ENCODE measurements around the gene RNF130. TPM values are rescaled to one million over a fixed set of nuclear protein-coding genes. Genes with fewer than 3 reads are reported as not detected.

The RNF130 gene
- total RNA-seq, 1 donor from 2014 or later = 10.0 TPM

DNA sequence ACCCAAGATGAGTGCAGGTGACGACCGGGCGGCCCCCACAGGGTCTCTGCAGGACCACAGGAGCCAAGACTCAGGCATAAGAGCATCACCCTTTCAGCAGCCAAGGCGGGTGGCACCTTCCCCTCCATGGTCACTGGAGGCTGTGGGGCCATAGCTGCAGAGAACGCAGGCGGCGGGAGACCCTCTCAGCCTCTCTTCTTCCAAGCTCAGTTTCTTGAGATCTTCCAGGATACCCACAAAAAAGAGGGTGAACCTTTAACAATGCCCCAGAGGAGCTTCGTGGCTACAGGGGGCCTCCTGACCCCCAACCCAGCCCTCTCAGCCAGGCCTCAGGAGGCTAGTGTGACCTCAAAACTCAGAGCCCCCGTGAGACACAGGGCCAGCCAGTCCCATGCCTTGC, 158.1 kb downstream of the RNF130 start:
- no peaks in the 10 kb centered on the region for H3K36me3 Mint-ChIP-seq (ENCODE audit: low read depth)
- H3K4me3 Mint-ChIP-seq (ENCODE audit: low read depth) = no peak overlapping the region
- no peaks in the 10 kb centered on the region for H3K9me3 Mint-ChIP-seq
- no peak for DNase-seq (ENCODE audit: low spot score)
- intact Hi-C loops (cut with micrococcal nuclease) = no loop called here
- H3K27me3 Mint-ChIP-seq (ENCODE audit: low read depth) = no peaks in the 10 kb centered on the region
- no peak overlapping the region for H3K27ac Mint-ChIP-seq
- H3K4me1 Mint-ChIP-seq (ENCODE audit: low read depth) = no peaks in the 10 kb centered on the region

- Mint-ChIP-seq H3K4me1 (ENCODE audit: low read depth) (peaks cover under 1% of the 10 kb centered on the region), H3K27me3 (ENCODE audit: low read depth) (no peaks in the 10 kb centered on the region), H3K27ac (no peak overlapping the region), H3K36me3 (ENCODE audit: low read depth) (no peaks in the 10 kb centered on the region), H3K9me3 (no peaks in the 10 kb centered on the region), H3K4me3 (ENCODE audit: low read depth) (no peak overlapping the region)
- intact Hi-C loops (cut with micrococcal nuclease) = no loop called here
- no peak for DNase-seq (ENCODE audit: low spot score)
These were observed 158.6 kb downstream of the RNF130 start for GRCh38 chr5:179912951-179913350.

DNA sequence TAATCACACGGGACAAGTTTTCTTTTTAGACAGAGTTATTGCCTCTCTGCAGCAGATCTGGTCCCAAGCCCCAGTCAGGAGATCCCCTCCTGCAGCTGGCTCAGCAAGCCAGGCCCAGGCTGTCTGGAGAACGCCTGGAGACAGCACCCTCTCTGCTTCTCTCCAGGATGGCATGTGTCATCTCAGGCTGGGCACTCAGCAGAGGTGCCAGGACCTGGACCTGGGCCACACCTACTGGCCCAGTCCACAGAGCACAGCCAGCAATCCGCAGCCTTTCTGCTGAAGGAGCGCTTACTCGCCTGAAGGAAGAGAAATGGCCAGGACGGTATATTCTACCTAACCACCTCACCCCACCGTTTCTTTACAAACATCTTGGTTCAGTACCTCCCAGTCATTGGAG, 159.2 kb downstream of the RNF130 start:
- intact Hi-C loops (cut with micrococcal nuclease) = no loop called here
- Mint-ChIP-seq H3K27me3 (ENCODE audit: low read depth) (no peaks in the 10 kb centered on the region), H3K36me3 (ENCODE audit: low read depth) (no peaks in the 10 kb centered on the region), H3K27ac (no peak overlapping the region), H3K4me3 (ENCODE audit: low read depth) (no peak overlapping the region), H3K4me1 (ENCODE audit: low read depth) (peaks cover 2% of the 10 kb centered on the region), H3K9me3 (no peaks in the 10 kb centered on the region)
- DNase-seq (ENCODE audit: low spot score) = no peak

DNA sequence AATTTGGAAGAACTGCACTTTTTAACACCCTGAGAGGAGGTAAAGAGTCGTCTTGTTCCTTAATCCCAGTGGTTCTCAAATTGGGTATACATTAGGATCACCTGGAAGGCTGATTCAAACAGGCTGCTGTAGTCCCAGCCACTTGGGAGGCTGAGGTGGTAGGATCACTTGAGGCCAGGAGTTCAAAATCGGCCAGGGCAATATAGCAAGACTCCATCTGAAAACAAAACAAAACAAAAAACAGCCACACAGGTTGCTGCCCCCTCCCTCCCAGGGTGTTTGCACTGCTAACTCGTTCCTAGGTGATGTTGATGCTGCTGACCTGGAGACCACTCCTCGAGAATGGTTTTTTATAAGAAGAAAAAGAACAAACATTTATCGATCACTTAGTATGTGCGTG, 162.3 kb downstream of the RNF130 start:
- H3K9me3 Mint-ChIP-seq = no peaks in the 10 kb centered on the region
- peaks cover 10% of the 10 kb centered on the region for H3K4me1 Mint-ChIP-seq (ENCODE audit: low read depth)
- no peak overlapping the region for H3K4me3 Mint-ChIP-seq (ENCODE audit: low read depth)
- intact Hi-C loops (cut with micrococcal nuclease) = loop anchor here (2.0 to 10.0 kb wide), 4 partner anchors 106 to 234 kb away; partner anchors contain the start of gene RNF130
- no peak for DNase-seq (ENCODE audit: low spot score)
- H3K36me3 Mint-ChIP-seq (ENCODE audit: low read depth) = peaks cover 12% of the 10 kb centered on the region
- no peak overlapping the region for H3K27ac Mint-ChIP-seq
- no peaks in the 10 kb centered on the region for H3K27me3 Mint-ChIP-seq (ENCODE audit: low read depth)

DNA sequence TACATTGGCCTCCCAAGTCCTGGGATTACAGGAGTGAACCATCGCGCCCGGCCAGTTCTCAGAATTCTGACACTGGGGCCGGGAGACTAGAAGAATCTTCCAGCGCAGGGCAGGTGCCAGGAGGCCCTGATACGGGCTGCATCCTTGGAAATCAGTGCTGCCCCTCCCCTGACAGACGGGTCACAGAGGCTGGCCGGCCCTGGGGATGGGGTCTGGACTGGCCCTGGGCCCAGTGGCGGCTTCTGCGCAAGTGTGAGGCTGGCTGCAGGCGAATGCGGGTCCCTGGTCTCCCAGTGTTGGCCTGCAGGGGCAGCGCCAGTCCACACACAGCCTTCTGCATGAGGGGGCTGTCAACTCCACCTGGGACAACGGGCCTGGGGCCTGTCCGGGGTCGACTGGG, 163.0 kb downstream of the RNF130 start:
- intact Hi-C loops (cut with micrococcal nuclease) = loop anchor here (2.0 to 10.0 kb wide), 4 partner anchors 106 to 234 kb away; partner anchors contain the start of gene RNF130
- peaks cover 15% of the 10 kb centered on the region for H3K36me3 Mint-ChIP-seq (ENCODE audit: low read depth)
- H3K27me3 Mint-ChIP-seq (ENCODE audit: low read depth) = no peaks in the 10 kb centered on the region
- H3K4me1 Mint-ChIP-seq (ENCODE audit: low read depth) = peaks cover 10% of the 10 kb centered on the region
- H3K9me3 Mint-ChIP-seq = no peaks in the 10 kb centered on the region
- DNase-seq (ENCODE audit: low spot score) = no peak
- peak overlapping the region; percentile 72 for H3K4me3 Mint-ChIP-seq (ENCODE audit: low read depth)
- H3K27ac Mint-ChIP-seq = no peak overlapping the region

DNA sequence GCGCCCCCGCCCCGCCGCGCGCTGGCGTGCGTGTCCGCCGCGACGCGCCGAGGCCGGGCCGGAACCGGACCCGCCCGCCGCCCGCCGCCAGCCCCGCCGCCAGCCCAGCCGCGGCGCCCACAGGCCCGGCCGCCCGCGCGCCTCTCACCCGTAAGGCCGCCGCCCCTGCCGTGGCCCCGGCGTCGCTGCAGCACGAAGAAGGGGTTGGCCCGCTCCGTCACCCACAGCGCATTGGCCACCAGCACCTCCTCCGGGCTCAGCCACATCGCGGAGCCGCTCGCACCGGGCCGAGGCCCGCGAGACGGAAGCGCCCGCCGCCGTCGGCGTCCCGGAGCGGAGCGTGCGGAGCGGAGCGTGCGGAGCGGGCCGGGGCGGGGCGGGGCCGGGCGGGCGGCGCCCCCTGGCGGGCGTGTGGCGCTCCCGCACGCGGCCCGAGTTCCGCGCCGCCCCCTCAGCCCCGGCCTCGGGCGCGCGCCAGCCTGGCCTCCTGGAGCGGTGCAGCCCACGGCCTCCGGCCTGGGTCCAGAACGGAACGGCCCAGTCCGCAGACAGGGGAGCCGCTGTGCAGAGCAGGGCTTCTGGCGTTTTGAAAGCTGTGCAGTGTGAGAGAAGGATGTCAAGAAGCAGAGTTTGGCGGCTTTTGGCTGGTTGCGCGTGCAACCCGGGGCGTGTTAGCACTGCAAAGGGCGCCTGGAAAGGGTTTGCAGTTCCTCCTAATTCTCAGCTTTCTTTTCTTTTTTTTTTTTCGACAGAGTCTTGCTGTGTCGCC, 163.8 kb downstream of the RNF130 start, which contains the start of gene TBC1D9B:
TSS of gene TBC1D9B (minus strand) at position 342 of the 769 bp plus-strand sequence. CDS start at position 266, 76 bp downstream.
- H3K36me3 Mint-ChIP-seq (ENCODE audit: low read depth) = peaks cover 21% of the 10 kb centered on the region
- H3K4me3 Mint-ChIP-seq (ENCODE audit: low read depth) = peak within 1 kb of the TSS; percentile 92
- H3K27ac Mint-ChIP-seq = peak within 1 kb of the TSS; percentile 88
- peaks cover 10% of the 10 kb centered on the region for H3K4me1 Mint-ChIP-seq (ENCODE audit: low read depth)
- H3K9me3 Mint-ChIP-seq = no peaks in the 10 kb centered on the region
- no peaks in the 10 kb centered on the region for H3K27me3 Mint-ChIP-seq (ENCODE audit: low read depth)
- intact Hi-C loops (cut with micrococcal nuclease) = loop anchor here (2.0 to 10.0 kb wide), 5 partner anchors 105 to 233 kb away; partner anchors contain the start of gene RNF130
- peak; percentile 67 for DNase-seq (ENCODE audit: low spot score)

- H3K27ac Mint-ChIP-seq = peak overlapping the region; percentile 88
- peak; percentile 20 for DNase-seq (ENCODE audit: low spot score)
- no peaks in the 10 kb centered on the region for H3K9me3 Mint-ChIP-seq
- H3K4me3 Mint-ChIP-seq (ENCODE audit: low read depth) = peak overlapping the region; percentile 92
- H3K27me3 Mint-ChIP-seq (ENCODE audit: low read depth) = no peaks in the 10 kb centered on the region
- intact Hi-C loops (cut with micrococcal nuclease) = loop anchor here (2.0 to 10.0 kb wide), 4 partner anchors 144 to 232 kb away; partner anchors contain the start of gene RNF130
- H3K4me1 Mint-ChIP-seq (ENCODE audit: low read depth) = peaks cover 10% of the 10 kb centered on the region
- H3K36me3 Mint-ChIP-seq (ENCODE audit: low read depth) = peaks cover 25% of the 10 kb centered on the region
These were observed 164.6 kb downstream of the RNF130 start for GRCh38 chr5:179906795-179907555.

DNA sequence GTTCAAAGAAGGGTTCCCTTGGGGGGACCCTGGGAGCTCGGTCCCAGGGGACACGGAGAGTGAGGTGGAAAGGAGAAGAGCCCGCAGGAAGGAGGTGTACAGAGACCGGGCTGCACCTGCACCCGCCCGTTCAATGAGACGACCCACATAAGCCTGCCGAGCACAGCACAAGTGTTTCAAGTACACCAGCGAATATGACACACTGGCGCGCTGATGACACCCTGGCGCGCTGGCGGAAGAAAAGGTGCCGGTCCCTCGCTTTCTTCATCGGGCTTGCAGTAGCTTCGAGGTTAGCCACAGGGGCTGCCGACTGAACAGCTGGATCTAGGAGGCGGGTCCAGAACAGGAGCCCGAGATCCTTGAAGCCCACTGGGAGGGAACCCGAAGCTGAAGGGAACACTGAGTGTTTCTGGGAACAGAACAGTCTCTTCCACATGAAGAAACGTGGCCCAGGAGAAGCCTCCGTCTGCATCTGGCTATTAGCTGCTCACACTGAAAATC, 165.2 kb downstream of the RNF130 start:
- peak overlapping the region; percentile 92 for H3K4me3 Mint-ChIP-seq (ENCODE audit: low read depth)
- intact Hi-C loops (cut with micrococcal nuclease) = loop anchor here (2.0 to 10.0 kb wide), 4 partner anchors 144 to 232 kb away; partner anchors contain the start of gene RNF130
- peaks cover 10% of the 10 kb centered on the region for H3K4me1 Mint-ChIP-seq (ENCODE audit: low read depth)
- H3K9me3 Mint-ChIP-seq = no peaks in the 10 kb centered on the region
- H3K27me3 Mint-ChIP-seq (ENCODE audit: low read depth) = no peaks in the 10 kb centered on the region
- no peak for DNase-seq (ENCODE audit: low spot score)
- H3K36me3 Mint-ChIP-seq (ENCODE audit: low read depth) = peaks cover 27% of the 10 kb centered on the region
- H3K27ac Mint-ChIP-seq = peak overlapping the region; percentile 15

DNA sequence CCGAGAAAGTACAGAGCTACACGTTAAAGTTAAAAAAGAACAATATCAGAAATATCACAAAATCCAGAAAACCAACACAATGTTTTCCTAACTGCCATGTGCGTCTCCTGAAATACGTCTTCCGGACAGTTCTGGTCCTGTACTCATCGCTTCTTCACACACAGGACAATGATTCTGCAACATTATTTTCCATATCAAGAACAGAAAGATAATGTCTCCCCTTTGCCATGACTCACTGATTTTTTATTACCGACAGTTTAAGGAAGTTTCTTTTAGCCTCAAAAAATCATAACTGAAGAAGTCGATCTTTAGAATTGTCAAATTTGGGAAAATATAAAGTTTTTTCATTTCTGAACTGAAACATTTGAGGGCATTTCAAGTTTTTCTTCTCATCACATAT, 166.4 kb downstream of the RNF130 start:
- Mint-ChIP-seq H3K9me3 (no peaks in the 10 kb centered on the region), H3K4me3 (ENCODE audit: low read depth) (no peak overlapping the region), H3K27ac (no peak overlapping the region), H3K36me3 (ENCODE audit: low read depth) (peaks cover 35% of the 10 kb centered on the region), H3K27me3 (ENCODE audit: low read depth) (no peaks in the 10 kb centered on the region), H3K4me1 (ENCODE audit: low read depth) (peaks cover 10% of the 10 kb centered on the region)
- DNase-seq (ENCODE audit: low spot score) = no peak
- intact Hi-C loops (cut with micrococcal nuclease) = loop anchor here (5.0 to 10.0 kb wide), 3 partner anchors 170 to 230 kb away; partner anchors contain the start of gene RNF130

Other genes with a start within 250 kb of the RNF130 start
- 24.4 and 30.1 TPM in 2 replicates for gene MRNIP, start 212.9 kb downstream of the RNF130 start, total RNA-seq
- gene TBC1D9B, start 163.9 kb downstream of the RNF130 start, total RNA-seq = 124 and 125 TPM in 2 replicates
- not detected in 2 replicates for gene RASGEF1C, start 137.5 kb upstream of the RNF130 start, total RNA-seq
- gene MAPK9, start 220.3 kb upstream of the RNF130 start, total RNA-seq = 43.1 and 44.3 TPM in 2 replicates

Measured in activated T-helper 2 cell treated with anti-CD3 and anti-CD28 coated beads, Interferon-gamma antibody, Interleukin-2, Interleukin-4, amounts not matched to agents 10 μg/mL and 5 μg/mL and 100 μg/mL, durations not matched to agents 14 hours and 24 hours and 36 hours (primary cell).